HEK293 (cell line): ENCODE results near the gene PNPLA5.

ENCODE experiments used
- CTCF ChIA-PET: fragments of 350-600 bp; formaldehyde crosslinking; extraction: SDS; loops from one replicate; lab custom pipeline; 2021; ENCODE audit warnings: antibody characterized with exemption; lab: Yijun Ruan, JAX
- POLR2A ChIA-PET: fragments of 300-600 bp; formaldehyde crosslinking; extraction: SDS; loops from one replicate; lab custom pipeline; 2020; ENCODE audit warnings: antibody characterized with exemption, inconsistent platforms; lab: Yijun Ruan, JAX
- H3K27ac ChIP-seq: fragments of 200-500 bp; sonication (Bioruptor generic); 2 replicates; pipeline ENCODE4 v1.5.1; 2014; ENCODE audit warnings: low read depth, low read length, control low read depth, inconsistent platforms; ENCODE audit errors: extremely low read depth
- H3K36me3 ChIP-seq, 2 experiments: fragments of 200-500 bp in 1 of 2; sonication (Bioruptor generic) in 1 of 2; 1 replicate in 1 of 2; 2 replicates in 1 of 2; pipeline ENCODE4 v1.5.1; 2014 to 2017; ENCODE audit warnings: inconsistent platforms in 2 of 2, low read length in 2 of 2; ENCODE audit not compliant: control insufficient read depth in 2 of 2, insufficient read depth in 1 of 2
- H3K4me1 ChIP-seq: fragments of 200-500 bp; sonication (Bioruptor generic); 2 replicates; pipeline ENCODE4 v1.5.1; 2014; ENCODE audit warnings: mild to moderate bottlenecking, low read length, inconsistent platforms; ENCODE audit not compliant: control insufficient read depth, insufficient read depth
- H3K4me3 ChIP-seq: 2 replicates; pipeline ENCODE4 v1.5.1; 2011; ENCODE audit warnings: low read depth, mild to moderate bottlenecking, control low read depth, low read length, moderate library complexity
- H3K9me3 ChIP-seq: fragments of 200-500 bp; sonication (Bioruptor generic); 2 replicates; pipeline ENCODE4 v1.5.1; 2014; ENCODE audit warnings: low read depth, low read length, inconsistent platforms; ENCODE audit not compliant: control insufficient read depth, insufficient read depth
- GFI1B ChIP-seq: fragments of 450-650 bp; formaldehyde crosslinking; IDR thresholded peaks from 2 replicates; pipeline ENCODE4 v1.5.1; 2016; ENCODE audit warnings: missing biosample characterization, missing genetic modification characterization
- MYNN ChIP-seq: fragments of 450-650 bp; formaldehyde crosslinking; IDR thresholded peaks from 2 replicates; pipeline ENCODE4 v1.5.1; 2016; ENCODE audit warnings: missing biosample characterization, missing genetic modification characterization, borderline replicate concordance
- OSR2 ChIP-seq: fragments of 450-650 bp; formaldehyde crosslinking; IDR thresholded peaks from 2 replicates; pipeline ENCODE4 v1.5.1; 2016; ENCODE audit warnings: missing biosample characterization, missing genetic modification characterization
- SCRT2 ChIP-seq: fragments of 450-650 bp; formaldehyde crosslinking; IDR thresholded peaks from 2 replicates; pipeline ENCODE4 v1.5.1; 2016; ENCODE audit warnings: missing biosample characterization, missing genetic modification characterization
- ZNF121 ChIP-seq: fragments of 450-650 bp; formaldehyde crosslinking; IDR thresholded peaks from 2 replicates; pipeline ENCODE4 v1.5.1; 2016; ENCODE audit warnings: missing biosample characterization, missing genetic modification characterization
- ZNF132 ChIP-seq: fragments of 450-650 bp; formaldehyde crosslinking; IDR thresholded peaks from 2 replicates; pipeline ENCODE4 v1.5.1; 2017; ENCODE audit warnings: missing biosample characterization, missing genetic modification characterization, borderline replicate concordance
- ZNF146 ChIP-seq: fragments of 450-650 bp; formaldehyde crosslinking; IDR thresholded peaks from 2 replicates; pipeline ENCODE4 v1.5.1; 2016; ENCODE audit warnings: missing biosample characterization, missing genetic modification characterization
- ZNF2 ChIP-seq: fragments of 450-650 bp; formaldehyde crosslinking; IDR thresholded peaks from 2 replicates; pipeline ENCODE4 v1.5.1; 2016; ENCODE audit warnings: missing biosample characterization, missing genetic modification characterization
- ZNF24 ChIP-seq: fragments of 450-650 bp; formaldehyde crosslinking; IDR thresholded peaks from 2 replicates; pipeline ENCODE4 v1.5.1; 2016; ENCODE audit warnings: missing biosample characterization, missing genetic modification characterization
- ZNF274 ChIP-seq, 2 experiments: fragments of 200-500 bp in 1 of 2; fragments of 450-650 bp in 1 of 2; sonication (Bioruptor generic) in 1 of 2; formaldehyde crosslinking in 1 of 2; IDR thresholded peaks; 2 replicates each; pipeline versions ENCODE4 v1.5.1 to v1.6.1; 2014 to 2016; ENCODE audit warnings: borderline replicate concordance in 1 of 2, inconsistent platforms in 1 of 2, low read length in 1 of 2, missing biosample characterization in 1 of 2, missing genetic modification characterization in 1 of 2
- ZNF366 ChIP-seq: fragments of 450-650 bp; formaldehyde crosslinking; conservative IDR thresholded peaks from 2 replicates; pipeline ENCODE4 v1.5.1; 2016; ENCODE audit warnings: missing biosample characterization, missing genetic modification characterization
- ZNF394 ChIP-seq: fragments of 450-650 bp; formaldehyde crosslinking; IDR thresholded peaks from 2 replicates; pipeline ENCODE4 v1.5.1; 2016; ENCODE audit warnings: missing biosample characterization, missing genetic modification characterization, mild to moderate bottlenecking, moderate library complexity, borderline replicate concordance
- ZNF433 ChIP-seq: fragments of 450-650 bp; formaldehyde crosslinking; IDR thresholded peaks from 2 replicates; pipeline ENCODE4 v1.5.1; 2016; ENCODE audit warnings: missing biosample characterization, missing genetic modification characterization, low read depth
- ZNF521 ChIP-seq: fragments of 450-650 bp; formaldehyde crosslinking; IDR thresholded peaks from 2 replicates; pipeline ENCODE4 v1.5.1; 2017; ENCODE audit warnings: missing biosample characterization, mild to moderate bottlenecking, missing genetic modification characterization
- ZNF548 ChIP-seq: fragments of 450-650 bp; formaldehyde crosslinking; IDR thresholded peaks from 2 replicates; pipeline ENCODE4 v1.5.1; 2016; ENCODE audit warnings: missing biosample characterization, missing genetic modification characterization
- ZNF654 ChIP-seq: fragments of 450-650 bp; formaldehyde crosslinking; IDR thresholded peaks from 2 replicates; pipeline ENCODE4 v1.5.1; 2016; ENCODE audit warnings: low read depth, missing biosample characterization, missing genetic modification characterization
- ZNF660 ChIP-seq: fragments of 450-650 bp; IDR thresholded peaks from 2 replicates; pipeline ENCODE4 v1.5.1; 2018; ENCODE audit warnings: missing biosample characterization, mild to moderate bottlenecking, missing genetic modification characterization
- ZNF830 ChIP-seq: fragments of 450-650 bp; IDR thresholded peaks from 2 replicates; pipeline ENCODE4 v1.5.0; 2018; ENCODE audit warnings: missing biosample characterization, missing genetic modification characterization, low read depth, mild to moderate bottlenecking, moderate library complexity
- TF ChIP-seq, protein P1 (sequence below): fragments of 450-650 bp; formaldehyde crosslinking; IDR thresholded peaks from 2 replicates; pipeline ENCODE4; 2016; ENCODE audit warnings: missing biosample characterization, missing genetic modification characterization
- TF ChIP-seq, protein P2 (sequence below): fragments of 450-650 bp; formaldehyde crosslinking; IDR thresholded peaks from 2 replicates; pipeline ENCODE4 v1.5.1; 2017; ENCODE audit warnings: missing biosample characterization, missing genetic modification characterization
- TF ChIP-seq, protein P3 (sequence below): fragments of 450-650 bp; formaldehyde crosslinking; IDR thresholded peaks from 2 replicates; pipeline ENCODE4 v1.5.1; 2016; ENCODE audit warnings: missing biosample characterization, missing genetic modification characterization
- TF ChIP-seq, protein P4 (sequence below): IDR thresholded peaks from 2 replicates; pipeline ENCODE4 v1.6.1; 2011; ENCODE audit warnings: mild to moderate bottlenecking, low read depth, low read length, borderline replicate concordance
- TF ChIP-seq, protein P5 (sequence below): fragments of 450-650 bp; formaldehyde crosslinking; IDR thresholded peaks from 2 replicates; pipeline ENCODE4 v1.5.1; 2017; ENCODE audit warnings: missing biosample characterization, missing genetic modification characterization

PNPLA5 gene

DNA sequence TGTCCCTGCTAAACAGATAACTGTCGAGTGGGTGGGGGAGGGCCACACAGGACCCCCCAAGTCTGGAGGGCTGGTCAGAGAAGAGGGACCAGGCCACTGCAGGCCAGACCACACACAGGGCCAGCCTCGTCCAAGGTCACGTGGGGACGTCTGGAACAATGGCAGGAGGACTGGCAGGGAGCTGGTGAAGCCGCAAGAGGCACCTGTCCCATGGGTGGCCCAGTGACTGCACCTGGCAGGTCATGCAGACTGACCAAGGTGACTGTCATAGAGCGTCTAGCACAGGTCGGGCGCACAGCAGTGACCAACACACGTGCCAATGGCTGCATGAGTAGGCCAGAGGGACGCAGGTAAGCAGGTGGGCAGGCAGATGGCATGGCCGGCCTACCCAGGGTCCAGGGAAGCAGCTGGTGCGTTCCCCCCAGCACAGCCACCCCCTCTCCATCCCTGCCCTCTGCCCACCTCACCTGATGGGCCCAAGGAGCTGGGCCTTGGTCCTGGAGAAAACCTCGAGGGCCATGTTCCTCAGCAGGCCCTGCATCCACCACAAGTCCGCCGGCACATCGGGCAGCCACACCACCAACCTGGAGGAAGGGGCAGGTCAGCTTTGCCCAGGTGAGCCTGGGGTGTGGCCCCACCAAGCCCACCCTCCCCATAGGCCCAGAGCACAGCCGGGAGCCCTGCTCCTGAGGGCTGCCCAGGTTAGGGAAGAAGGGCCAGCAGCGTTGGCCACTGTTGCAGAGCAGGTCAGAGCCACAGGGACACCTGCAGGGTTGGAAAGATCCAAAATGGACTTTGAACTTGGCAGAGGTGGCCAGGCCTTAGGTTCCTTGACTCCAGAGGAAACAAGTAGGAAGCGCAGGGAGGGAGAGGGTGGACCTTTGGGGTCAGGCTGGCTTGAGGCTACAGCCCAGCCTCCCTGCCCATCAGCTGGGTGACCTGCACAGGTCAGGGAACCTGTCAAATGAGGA, 10.4 kb downstream of the PNPLA5 start:
- Histone ChIP-seq H3K27ac (no peak overlapping the region), H3K36me3 (no peaks in the 10 kb centered on the region), H3K4me1 (no peaks in the 10 kb centered on the region), H3K4me3 (no peak overlapping the region), H3K9me3 (no peaks in the 10 kb centered on the region)
- TF ChIP-seq ZNF146 (tag by site-specific recombination) (no peak), ZNF548 (tag by site-specific recombination) (no peak), ZNF274 (IDR thresholded peaks at IDR 0.05; ENCODE audit: low read length) (no peak), ZNF274 (tag by site-specific recombination; IDR thresholded peaks at IDR 0.05; ENCODE audit: borderline replicate concordance) (no peak), ZNF121 (tag by site-specific recombination) (no peak), GFI1B (tag by site-specific recombination) (no peak), ZNF394 (tag by site-specific recombination) (no peak), OSR2 (tag by site-specific recombination) (no peak), ZNF433 (no peak)
- TF ChIP-seq, protein P1, sequence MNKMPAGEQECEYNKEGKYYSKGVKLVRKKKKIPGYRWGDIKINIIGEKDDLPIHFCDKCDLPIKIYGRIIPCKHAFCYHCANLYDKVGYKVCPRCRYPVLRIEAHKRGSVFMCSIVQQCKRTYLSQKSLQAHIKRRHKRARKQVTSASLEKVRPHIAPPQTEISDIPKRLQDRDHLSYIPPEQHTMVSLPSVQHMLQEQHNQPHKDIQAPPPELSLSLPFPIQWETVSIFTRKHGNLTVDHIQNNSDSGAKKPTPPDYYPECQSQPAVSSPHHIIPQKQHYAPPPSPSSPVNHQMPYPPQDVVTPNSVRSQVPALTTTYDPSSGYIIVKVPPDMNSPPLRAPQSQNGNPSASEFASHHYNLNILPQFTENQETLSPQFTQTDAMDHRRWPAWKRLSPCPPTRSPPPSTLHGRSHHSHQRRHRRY = no peak
- TF ChIP-seq, protein P2, sequence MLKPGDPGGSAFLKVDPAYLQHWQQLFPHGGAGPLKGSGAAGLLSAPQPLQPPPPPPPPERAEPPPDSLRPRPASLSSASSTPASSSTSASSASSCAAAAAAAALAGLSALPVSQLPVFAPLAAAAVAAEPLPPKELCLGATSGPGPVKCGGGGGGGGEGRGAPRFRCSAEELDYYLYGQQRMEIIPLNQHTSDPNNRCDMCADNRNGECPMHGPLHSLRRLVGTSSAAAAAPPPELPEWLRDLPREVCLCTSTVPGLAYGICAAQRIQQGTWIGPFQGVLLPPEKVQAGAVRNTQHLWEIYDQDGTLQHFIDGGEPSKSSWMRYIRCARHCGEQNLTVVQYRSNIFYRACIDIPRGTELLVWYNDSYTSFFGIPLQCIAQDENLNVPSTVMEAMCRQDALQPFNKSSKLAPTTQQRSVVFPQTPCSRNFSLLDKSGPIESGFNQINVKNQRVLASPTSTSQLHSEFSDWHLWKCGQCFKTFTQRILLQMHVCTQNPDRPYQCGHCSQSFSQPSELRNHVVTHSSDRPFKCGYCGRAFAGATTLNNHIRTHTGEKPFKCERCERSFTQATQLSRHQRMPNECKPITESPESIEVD = no peak
- POLR2A ChIA-PET = no interaction called here
- CTCF ChIA-PET = interaction anchor here (1.2 to 4.6 kb wide), 3 partner anchors 24 to 63 kb away, joined by 3 to 109 read pairs (median 5); no protein-coding TSS in a partner anchor

DNA sequence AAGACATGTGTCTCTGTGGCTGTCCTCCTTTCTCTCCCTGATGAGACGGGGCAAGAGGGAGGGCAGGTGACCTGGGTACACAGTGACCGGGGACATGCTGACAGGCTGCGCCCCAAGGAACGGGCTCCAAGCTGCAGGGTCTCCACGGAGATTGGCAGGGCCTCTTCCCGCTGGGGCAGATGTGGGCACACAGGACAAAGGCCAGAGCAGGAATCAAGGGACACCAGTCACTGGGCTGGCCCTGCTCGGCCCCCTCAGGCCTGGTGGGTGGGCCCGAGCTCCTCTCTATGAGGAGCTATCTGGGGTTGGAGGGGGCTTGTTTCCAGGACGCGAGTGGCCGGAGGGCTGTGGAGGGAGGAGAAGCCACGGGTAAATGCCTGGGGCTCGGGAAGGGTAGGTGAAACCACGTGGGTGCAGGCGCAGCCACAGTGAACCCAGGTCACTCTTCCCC, 11.2 kb downstream of the PNPLA5 start:
- Histone ChIP-seq H3K4me3 (no peak overlapping the region), H3K4me1 (no peaks in the 10 kb centered on the region), H3K27ac (no peak overlapping the region), H3K36me3 (no peaks in the 10 kb centered on the region), H3K9me3 (no peaks in the 10 kb centered on the region)
- ChIA-PET CTCF (interaction anchor here (0.6 to 2.1 kb wide), 2 partner anchors 65 to 252 kb away, joined by 4 to 9 read pairs; no protein-coding TSS in a partner anchor), POLR2A (no interaction called here)
- TF ChIP-seq ZNF521 (tag by site-specific recombination) (no peak), ZNF366 (tag by site-specific recombination) (no peak), ZNF2 (tag by site-specific recombination) (no peak), MYNN (no peak), ZNF433 (no peak), SCRT2 (tag by site-specific recombination) (no peak), ZNF654 (no peak), ZNF830 (tag by site-specific recombination) (no peak), ZNF548 (tag by site-specific recombination) (no peak), ZNF660 (no peak), ZNF24 (tag by site-specific recombination) (no peak), ZNF132 (tag by site-specific recombination) (no peak), OSR2 (tag by site-specific recombination) (no peak)
- TF ChIP-seq, protein P3, sequence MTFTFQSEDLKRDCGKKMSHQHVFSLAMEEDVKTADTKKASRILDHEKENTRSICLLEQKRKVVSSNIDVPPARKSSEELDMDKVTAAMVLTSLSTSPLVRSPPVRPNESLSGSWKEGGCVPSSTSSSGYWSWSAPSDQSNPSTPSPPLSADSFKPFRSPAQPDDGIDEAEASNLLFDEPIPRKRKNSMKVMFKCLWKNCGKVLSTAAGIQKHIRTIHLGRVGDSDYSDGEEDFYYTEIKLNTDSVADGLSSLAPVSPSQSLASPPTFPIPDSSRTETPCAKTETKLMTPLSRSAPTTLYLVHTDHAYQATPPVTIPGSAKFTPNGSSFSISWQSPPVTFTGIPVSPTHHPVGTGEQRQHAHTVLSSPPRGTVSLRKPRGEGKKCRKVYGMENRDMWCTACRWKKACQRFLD = no peak
- TF ChIP-seq, protein P4, sequence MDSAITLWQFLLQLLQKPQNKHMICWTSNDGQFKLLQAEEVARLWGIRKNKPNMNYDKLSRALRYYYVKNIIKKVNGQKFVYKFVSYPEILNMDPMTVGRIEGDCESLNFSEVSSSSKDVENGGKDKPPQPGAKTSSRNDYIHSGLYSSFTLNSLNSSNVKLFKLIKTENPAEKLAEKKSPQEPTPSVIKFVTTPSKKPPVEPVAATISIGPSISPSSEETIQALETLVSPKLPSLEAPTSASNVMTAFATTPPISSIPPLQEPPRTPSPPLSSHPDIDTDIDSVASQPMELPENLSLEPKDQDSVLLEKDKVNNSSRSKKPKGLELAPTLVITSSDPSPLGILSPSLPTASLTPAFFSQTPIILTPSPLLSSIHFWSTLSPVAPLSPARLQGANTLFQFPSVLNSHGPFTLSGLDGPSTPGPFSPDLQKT = no peak
- TF ChIP-seq, protein P5, sequence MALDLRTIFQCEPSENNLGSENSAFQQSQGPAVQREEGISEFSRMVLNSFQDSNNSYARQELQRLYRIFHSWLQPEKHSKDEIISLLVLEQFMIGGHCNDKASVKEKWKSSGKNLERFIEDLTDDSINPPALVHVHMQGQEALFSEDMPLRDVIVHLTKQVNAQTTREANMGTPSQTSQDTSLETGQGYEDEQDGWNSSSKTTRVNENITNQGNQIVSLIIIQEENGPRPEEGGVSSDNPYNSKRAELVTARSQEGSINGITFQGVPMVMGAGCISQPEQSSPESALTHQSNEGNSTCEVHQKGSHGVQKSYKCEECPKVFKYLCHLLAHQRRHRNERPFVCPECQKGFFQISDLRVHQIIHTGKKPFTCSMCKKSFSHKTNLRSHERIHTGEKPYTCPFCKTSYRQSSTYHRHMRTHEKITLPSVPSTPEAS (tag by site-specific recombination) = no peak
